Myocyte (in vitro differentiated cells): Measurements from ENCODE around the gene GABRD. TPM values are rescaled to one million over a fixed set of nuclear protein-coding genes. Genes with fewer than 3 reads are reported as not detected.

Experiments
- DNase-seq: peaks from one replicate; pipeline ENCODE4 v3.0.0-alpha.2; 2012; ENCODE audit warnings: low read depth
- total RNA-seq: library from RNA; depleted of rRNA; stranded (reverse); fragments of >200 nt; gene quantifications from 2 replicates; pipeline ENCODE4 v1.2.3, GENCODE V29; 2014

GABRD gene
- total RNA-seq, 1 donor from 2014 or later, result not detected

DNA sequence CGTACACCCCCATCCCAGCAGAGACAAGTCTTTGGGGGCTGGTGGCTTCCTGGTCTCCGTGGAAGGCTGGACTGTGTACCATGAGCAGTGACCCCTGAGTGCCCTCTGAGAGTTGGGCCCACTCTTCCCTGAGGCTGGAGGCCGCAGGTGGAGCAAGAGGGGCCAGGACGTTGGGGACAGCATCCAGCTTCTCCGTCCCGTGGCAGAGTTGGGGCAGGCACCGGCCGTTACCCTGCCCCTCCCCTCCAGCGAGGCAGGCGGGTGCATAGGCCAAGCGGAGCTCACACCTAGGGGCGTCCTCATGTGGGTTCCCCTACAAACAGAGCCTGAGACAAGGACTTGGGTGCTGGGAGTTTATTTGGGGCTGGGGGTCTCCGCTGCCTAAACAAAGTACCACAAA, 14.0 kb downstream of the GABRD start:
- DNase-seq, result no peak

DNA sequence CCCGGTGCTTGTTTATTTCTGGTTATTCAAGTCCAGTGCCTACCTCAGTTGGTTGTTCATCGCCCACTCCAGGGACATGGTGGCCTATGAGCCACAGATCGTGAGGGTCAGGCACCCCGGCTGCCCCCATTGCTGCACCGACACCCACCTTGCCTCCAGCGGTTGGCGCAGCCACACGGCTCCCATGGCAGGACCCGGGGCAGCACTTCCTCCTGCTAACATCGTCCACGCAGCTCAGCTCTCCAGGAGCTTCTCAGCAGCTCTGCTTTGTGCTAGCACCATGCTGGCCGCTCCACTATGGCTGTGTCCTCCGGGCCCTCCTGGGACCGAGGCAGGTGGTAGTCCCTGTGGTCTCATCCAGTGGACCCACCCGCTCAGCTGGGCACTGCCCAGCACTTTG, 17.1 kb downstream of the GABRD start:
- no peak for DNase-seq

DNA sequence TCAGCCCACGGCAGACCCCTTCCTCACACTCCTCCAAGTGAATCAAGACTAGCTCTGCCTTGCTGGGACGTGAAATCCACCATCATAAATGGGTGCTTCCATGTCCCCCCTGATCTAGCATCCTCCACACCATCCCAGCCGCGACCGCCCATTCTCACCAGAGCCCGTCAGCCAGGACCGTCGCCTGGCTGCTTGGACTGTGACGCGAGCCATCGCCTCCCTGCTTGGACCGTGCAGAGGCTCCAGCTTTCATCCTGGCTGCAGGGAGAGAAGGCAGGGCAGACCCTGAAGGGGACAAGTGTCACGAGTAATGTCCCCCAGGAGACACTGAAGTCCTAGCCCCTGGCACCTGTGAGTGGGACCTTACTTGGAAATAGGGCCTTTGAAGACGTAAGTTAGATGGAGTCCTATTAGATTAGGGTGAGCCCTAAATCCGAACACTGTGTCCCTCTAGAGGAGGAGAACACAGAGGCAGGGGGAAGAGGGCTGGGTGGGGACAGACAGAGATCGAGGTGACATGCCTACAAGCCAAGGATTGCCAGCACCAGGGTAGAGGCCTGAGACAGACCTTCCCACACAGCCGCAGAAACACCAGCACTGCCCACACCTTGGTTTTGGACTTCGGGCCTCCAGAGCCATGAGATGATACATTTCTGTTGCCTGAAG, 18.3 kb downstream of the GABRD start:
- DNase-seq, result no peak

GRCh38 chr1:2038229-2038628, 19.1 kb downstream of the GABRD start:
- DNase-seq, result no peak

DNA sequence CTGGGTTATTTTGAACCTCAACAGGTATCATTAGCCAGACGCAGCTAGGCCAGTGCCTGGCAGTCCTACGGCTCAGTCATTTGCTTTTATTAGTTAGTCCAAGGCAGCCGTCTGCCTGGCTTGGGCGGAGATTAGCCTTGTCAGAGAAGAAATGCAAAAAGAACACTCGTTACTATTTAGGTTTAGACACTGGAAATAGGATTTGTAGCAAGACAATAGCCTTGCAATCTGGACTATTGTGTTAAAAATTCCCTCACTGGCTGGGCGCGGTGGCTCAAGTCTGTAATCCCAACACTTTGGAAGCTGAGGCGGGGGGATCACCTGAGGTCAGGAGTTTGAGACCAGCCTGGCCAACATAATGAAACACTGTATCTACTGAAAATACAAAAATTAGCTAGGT, 20.1 kb downstream of the GABRD start:
- no peak for DNase-seq

DNA sequence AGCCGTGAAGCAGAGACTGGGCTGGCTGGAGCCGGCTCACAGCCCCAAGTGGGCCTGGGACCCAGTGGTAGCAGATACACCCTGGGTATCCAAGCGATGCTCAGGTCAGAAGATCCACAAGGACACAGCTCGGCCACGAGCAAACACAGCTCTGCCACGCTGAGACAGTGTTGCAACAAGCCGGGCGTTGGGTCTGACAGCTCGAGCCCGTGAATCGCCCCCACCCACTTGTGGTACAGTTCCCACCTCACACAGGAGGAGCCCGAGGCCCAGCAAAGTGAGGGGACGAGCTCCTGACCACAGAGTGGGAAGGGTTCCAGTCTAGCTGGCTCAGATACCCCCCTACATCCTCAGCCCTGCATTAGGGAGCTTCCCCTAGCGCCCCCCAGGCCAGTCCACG, 22.2 kb downstream of the GABRD start:
- no peak for DNase-seq

GRCh38 chr1:2041887-2042286, 22.7 kb downstream of the GABRD start:
- DNase-seq, result no peak

DNA sequence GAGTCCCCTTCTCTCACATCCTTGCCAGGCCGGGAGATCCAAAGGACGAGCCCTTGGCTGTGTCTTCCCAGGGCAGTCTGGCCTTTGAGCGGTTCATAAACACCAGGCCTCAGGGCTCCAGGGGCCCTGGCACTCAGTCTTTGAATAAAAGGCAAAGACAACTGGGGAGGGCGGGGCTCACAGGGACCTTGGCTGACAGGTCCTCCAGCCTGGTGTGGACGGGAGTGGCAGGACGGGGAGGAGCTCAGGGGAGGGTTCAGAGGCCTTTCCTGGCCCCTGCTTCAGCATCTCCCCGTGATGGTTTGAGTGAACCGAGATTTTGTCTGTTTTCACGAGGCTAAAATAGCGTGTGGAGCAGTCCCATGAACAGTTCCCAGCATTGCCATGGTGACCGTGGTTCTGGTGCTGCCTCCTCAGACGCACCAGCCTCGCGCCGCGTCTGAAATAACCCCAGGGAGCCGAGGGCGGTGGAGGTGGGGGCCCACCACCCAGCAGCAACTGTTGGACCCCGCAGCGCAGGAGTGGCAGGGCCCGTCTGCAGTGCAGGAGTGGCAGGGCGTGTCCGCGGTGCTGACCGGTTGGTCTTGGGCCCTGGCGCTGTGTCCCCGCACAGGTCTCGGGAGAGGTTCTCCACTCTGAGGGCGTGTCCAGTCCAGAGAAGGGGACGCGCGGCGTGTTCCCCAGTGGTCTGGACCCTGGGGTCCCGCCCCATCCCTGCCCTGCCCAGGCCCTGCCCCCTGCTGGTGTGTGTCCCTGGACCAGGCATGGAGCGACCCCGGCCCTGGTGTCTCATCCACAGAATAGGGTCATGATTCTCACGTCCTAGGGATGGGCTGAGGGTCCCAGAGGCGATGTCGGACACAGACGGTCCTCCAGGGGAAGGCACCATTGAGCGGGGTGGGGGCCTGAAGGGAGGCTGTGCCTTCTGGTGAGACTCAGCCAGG, 24.0 kb downstream of the GABRD start:
- no peak for DNase-seq

GRCh38 chr1:2043886-2044285, 24.7 kb downstream of the GABRD start:
- DNase-seq, result no peak

GRCh38 chr1:2044510-2045319, 25.6 kb downstream of the GABRD start:
- DNase-seq, result peak; percentile 54

- peak; percentile 5 for DNase-seq
These were observed 26.5 kb downstream of the GABRD start for GRCh38 chr1:2045468-2046173.

DNA sequence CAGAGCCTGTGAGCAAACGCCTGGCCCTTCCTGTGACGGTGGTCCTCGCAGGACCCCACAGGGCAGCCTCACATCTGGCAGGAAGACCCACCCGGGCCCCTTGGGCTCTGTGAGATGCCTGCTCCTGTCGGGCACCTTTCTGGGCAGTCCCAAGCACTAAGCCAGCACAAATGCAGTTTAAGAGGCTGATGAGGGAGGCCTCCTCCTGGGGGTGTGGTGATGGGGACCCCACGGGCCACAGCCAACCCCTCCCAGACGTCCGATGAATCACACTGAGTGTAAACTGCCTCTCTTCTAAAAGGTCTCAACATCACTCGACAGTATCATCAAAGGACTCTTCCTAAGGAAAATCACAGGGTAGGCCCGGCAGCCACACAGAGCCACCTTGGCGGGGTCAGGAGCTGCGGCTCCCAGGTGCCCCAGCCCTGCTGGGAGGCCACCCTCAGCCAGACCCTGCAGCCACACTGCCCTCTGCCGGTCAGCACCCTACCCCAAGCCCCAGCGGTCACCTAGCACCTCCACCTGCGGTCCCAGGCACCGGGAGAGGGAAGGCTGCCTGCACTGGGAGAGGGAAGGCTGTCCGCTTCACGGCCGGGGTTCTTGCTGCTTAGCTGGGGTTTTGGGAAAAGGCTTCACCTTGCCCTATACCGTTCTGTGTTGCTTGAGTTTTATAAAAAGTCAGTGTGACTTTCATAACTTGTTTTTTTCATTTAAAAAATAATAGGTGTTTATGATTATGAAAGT, 27.2 kb downstream of the GABRD start:
- no peak for DNase-seq

- DNase-seq, result no peak
These were observed 28.0 kb downstream of the GABRD start for GRCh38 chr1:2046953-2047748.

DNA sequence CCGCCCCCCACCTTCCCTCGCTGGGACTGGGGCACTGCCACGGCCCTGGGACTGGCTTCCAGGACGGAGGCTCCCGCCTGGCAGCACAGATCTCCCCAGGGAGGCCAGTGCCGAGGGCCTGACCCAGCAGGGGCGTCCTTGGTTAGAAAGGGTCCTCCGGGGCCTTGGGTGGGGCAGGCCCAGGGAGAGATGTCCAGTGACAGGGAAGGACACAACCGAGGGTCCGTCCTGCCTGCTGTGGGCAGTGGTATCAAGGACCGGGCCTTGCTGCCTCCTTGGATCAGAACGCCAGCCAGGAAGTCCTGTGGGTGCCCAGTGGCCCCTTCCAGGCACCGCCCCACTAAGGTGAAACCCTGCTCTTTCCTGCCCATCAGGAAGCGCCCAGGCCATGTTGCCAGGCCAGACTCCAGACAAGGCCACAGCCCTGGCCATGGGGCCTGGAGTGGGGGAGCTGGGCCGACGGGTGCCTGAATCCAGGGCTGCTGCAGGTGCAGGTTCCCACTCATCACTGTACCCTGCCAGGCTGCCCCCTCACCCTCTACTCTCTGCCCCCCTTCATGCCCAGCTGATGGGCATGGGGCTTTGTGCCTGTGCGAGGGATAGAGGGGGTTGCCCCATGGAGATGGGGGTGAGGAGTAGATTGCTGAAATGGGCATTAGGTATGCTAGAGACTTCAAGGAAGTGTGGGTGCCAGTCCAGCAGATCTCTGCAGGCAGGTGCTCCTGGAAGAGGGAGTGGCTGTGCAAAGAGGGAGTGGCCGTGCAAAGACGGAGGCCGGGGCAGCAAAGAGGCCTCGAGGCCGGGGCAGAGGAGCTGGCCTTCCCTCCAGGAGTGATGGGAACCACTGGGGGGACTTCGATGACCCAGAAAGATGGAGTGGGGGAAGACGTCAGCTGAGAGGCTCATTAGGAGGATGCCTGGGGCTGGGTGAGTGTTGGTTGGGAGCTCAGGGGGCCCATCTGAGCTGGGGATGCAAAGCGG, 28.9 kb downstream of the GABRD start:
- no peak for DNase-seq

DNA sequence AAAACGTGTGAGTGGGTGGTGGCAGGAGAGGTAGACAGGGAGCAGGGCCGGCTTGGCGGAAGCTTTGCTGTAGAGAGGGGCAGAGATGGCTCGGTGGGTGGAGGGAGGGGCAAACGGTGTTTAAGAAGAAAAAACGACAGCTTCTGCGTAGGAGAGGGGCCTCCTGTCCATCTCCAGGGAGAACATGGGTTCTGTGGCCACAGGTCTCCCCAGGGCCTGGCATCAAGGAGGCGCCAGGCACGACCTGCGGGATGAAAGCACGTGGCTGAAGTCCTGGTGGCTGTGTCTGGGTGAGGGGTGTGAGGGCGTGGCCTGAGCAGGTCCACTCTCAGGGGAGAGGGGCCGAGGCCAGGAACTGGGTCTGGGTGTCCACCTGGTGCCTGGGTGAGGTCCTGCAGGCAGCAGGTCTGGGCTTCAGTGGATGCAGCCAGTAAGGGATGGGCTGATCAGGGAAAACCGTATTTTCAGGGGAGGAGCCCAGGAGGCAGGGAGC, 30.1 kb downstream of the GABRD start:
- no peak for DNase-seq

- no peak for DNase-seq
These were observed 30.7 kb downstream of the GABRD start, which contains the start of gene PRKCZ for GRCh38 chr1:2049718-2050431. PRKCZ (plus strand) TSS chr1:2050411; CDS start chr1:2050631, 220 bp downstream.

DNA sequence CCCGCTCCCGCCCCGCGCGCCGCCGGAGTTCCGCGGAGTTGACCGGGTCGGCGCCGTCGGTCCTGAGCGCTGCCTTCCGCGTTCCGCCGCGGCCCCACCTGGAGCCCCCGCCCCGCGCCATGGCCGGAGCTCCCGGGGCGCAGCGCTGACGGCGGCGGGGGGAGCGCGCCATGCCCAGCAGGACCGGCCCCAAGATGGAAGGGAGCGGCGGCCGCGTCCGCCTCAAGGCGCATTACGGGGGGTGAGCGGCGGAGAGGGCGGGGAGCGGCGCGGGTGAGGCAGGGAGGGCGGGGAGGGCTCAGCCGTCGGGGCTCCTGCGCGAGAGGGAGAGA, 31.3 kb downstream of the GABRD start:
- DNase-seq, result no peak
